GM13976 (cell line): ENCODE data around the gene BICC1.

Experiments used
- DNase-seq: peaks from one replicate; pipeline ENCODE4 v3.0.0; 2012; ENCODE audit warnings: low spot score
- in situ Hi-C: fragments of 300-500 bp; cut with MboI; formaldehyde crosslinking; loops from one replicate; pipeline ENCODE4 v1.12.0; 2022; ENCODE audit warnings: low sequenced_read_pairs, mixed read lengths, inconsistent platforms; ENCODE audit not compliant: unreplicated experiment
- TF ChIP-seq, protein P1 (sequence below): IDR thresholded peaks from 2 replicates; pipeline ENCODE4 v1.5.1; 2012; ENCODE audit warnings: borderline replicate concordance, mild to moderate bottlenecking; ENCODE audit not compliant: insufficient read depth; ENCODE audit errors: extremely low read depth, missing control alignments, control extremely low read depth

Gene BICC1

DNA sequence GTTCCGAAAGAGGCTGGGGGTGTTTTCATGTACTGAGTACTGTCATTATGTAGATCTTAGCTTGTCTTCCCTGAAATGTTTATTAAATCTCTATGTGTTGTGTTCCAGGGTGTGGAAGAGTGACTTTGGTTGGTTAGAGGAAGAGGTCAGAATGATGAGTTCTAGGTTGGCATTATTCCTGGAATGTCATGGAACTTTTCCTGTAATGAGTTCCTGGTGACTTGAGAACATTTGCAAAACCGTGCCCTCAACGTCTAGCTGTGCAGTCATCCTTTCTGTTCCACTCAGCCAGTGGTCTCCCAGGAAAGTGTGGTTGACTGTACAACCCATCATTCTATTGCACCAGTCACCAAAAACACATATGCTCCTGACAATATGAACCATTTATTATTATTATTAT lies 129.6 kb downstream of the BICC1 start:
- in situ Hi-C loops, result no loop called here
- DNase-seq, result no peak
- TF ChIP-seq, protein P1, sequence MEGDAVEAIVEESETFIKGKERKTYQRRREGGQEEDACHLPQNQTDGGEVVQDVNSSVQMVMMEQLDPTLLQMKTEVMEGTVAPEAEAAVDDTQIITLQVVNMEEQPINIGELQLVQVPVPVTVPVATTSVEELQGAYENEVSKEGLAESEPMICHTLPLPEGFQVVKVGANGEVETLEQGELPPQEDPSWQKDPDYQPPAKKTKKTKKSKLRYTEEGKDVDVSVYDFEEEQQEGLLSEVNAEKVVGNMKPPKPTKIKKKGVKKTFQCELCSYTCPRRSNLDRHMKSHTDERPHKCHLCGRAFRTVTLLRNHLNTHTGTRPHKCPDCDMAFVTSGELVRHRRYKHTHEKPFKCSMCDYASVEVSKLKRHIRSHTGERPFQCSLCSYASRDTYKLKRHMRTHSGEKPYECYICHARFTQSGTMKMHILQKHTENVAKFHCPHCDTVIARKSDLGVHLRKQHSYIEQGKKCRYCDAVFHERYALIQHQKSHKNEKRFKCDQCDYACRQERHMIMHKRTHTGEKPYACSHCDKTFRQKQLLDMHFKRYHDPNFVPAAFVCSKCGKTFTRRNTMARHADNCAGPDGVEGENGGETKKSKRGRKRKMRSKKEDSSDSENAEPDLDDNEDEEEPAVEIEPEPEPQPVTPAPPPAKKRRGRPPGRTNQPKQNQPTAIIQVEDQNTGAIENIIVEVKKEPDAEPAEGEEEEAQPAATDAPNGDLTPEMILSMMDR, result no peak

DNA sequence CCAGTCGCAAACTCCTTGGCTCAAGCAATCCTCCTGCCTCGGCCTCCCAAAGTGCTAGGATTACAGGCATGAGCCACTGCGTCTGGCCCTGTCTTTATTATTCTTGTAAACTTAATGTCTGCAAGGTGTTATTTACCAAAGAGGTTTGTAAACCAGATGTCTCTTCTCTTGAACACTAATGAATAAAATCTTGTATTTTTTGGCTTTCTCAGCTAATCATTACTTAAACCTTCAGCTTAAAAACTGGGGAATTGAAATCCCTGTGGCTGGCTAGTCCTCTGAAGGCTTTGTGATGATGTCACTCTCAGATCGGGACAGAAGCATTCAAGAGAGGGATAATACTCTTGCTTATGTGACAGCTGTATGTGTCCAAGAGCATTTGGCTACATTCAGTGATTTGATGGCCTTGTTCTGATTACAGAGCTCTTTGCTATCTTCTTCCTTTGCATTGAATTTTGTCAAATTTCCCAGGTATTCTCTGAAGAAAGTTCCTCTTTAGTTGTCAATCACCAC lies 130.3 kb downstream of the BICC1 start:
- TF ChIP-seq, protein P1, result no peak
- in situ Hi-C loops, result no loop called here
- DNase-seq, result no peak

DNA sequence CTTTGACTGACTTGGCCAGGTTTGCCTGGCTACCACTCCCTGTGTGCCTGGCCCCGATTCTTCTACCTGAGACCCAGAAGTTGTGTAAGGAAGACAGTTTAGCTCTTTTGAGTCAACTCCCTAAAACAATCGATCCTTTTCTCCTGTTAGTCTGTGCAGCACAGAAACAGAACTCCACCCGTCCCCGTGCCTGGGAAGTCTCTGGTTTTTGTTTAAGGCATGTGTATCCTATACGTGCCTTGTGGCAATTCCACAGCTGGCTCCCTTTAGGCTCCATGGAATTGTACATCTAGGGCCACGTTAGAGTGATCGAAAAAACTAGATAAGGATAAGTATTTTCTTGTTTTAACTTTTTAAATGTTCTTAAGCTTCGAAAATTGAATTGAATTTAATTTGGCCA lies 131.6 kb downstream of the BICC1 start:
- DNase-seq, result no peak
- TF ChIP-seq, protein P1, result no peak
- in situ Hi-C loops, result no loop called here

DNA sequence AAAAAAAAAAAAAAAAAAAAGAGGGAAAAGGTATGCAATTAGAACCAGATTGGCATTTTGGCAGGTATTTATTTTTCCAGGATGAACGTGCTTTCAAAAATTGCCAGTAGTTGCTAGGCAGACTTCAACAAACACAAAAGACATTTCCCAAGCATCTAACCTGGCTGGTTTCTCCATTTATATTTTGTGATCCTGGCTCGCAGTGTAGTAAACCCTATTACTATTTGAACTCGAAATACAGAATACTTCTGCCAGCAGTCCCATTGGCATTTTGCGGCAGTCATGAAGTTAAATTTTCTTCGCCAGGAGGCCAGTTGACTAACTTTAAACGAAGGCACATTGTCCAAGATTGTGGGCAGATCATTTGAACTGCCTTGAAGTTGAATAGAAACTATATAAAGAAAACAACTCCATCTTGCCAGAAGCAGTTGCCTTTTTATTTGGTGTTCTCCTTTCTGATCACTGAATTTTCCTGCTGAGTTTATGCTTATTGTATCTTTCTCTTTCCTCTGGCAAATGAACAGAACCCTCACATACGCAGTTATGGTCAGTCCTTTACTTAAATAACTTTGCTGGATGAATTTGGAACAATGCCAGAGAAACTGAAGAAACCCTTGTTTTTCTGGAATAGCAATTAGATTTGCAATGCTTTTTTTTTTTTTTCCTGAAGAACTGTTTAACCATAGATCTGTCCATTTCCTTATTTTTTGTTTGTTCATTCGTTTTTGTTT lies 132.9 kb downstream of the BICC1 start:
- in situ Hi-C loops, result no loop called here
- no peak for DNase-seq
- TF ChIP-seq, protein P1, result no peak

DNA sequence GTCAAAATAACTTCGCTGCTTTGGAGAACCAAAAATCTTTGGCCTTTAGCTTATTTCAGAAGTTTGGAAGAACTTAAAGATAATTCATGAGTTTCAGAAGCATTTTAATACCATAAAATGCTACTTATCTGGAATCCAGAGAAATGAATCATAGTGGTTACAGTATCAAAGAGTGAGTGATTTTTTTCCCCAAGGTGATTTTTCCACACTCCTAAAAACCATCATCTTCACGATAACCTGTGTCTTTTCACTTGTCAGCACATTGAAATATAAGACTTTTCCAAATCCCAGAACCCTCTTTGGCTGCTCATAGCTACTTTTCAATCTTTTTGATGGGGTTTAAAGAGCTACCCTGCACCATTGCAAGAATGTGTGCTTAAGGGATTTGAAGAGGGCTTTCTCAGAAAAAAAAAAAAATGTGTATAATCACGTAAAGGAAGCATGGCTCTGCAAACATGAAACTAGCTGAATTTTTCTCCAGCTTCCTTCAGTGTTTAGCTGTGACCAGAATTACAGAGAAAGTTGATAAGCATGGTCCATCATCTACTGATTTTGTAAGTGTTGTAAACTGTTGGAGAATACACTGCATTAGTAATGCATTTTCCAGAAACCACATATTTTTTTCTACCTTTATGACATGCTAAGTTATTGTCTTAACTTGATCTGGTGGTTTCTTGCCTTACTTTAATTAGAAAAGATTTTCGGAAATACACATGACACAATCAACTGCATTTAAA lies 134.9 kb downstream of the BICC1 start:
- in situ Hi-C loops, result no loop called here
- TF ChIP-seq, protein P1, result no peak
- no peak for DNase-seq

DNA sequence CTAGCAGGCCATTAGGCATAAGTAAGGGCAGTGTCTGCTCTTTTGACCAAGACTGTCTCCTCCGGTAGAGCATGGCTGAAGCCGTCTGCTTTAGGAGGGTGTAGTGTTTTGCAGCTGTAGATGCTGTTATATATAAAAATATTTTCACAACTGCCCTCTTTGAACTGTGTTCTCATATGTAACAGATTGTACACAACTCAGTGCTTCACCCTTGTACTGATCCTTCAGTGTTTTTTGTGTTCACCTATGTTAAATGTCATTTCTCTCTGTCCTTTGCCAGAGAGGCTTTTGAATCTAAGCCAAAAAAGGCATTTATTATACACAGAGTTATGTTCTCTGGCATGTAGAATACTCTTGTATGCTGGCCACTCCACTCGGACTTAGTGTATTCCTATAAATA lies 135.5 kb downstream of the BICC1 start:
- in situ Hi-C loops, result no loop called here
- TF ChIP-seq, protein P1, result no peak
- DNase-seq, result no peak
